DOHH2 (cell line): ENCODE measurements around the gene KIF26B.

Experiments used
- H3F3A ChIP-seq: fragments of 200-600 bp; sonication (generic), shearing (Covaris generic); 2 replicates; pipeline ENCODE4 v1.6.0; 2016; ENCODE audit warnings: antibody characterized with exemption, mild to moderate bottlenecking; ENCODE audit not compliant: control insufficient read depth, insufficient read depth
- H3K27ac ChIP-seq: fragments of 200-600 bp; sonication (generic); 2 replicates; pipeline ENCODE4 v1.5.1; 2014; ENCODE audit warnings: low read depth, mild to moderate bottlenecking, low read length, moderate library complexity
- H3K27me3 ChIP-seq: fragments of 200-600 bp; sonication (generic); 2 replicates; pipeline ENCODE4 v1.6.1; 2014; ENCODE audit warnings: mild to moderate bottlenecking, low read length, mixed read lengths; ENCODE audit not compliant: control insufficient read depth
- H3K36me3 ChIP-seq: fragments of 200-600 bp; sonication (generic); 2 replicates; pipeline ENCODE4 v1.6.1; 2014; ENCODE audit warnings: mild to moderate bottlenecking, low read length, moderate library complexity, mixed read lengths; ENCODE audit not compliant: control insufficient read depth
- H3K4me1 ChIP-seq: fragments of 200-600 bp; sonication (generic); 2 replicates; pipeline ENCODE4 v1.6.1; 2014; ENCODE audit warnings: mild to moderate bottlenecking, low read length, mixed read lengths; ENCODE audit not compliant: control insufficient read depth
- H3K4me2 ChIP-seq: fragments of 200-600 bp; sonication (generic); 2 replicates; pipeline ENCODE4 v1.6.0; 2014; ENCODE audit warnings: mild to moderate bottlenecking, low read length, moderate library complexity
- H3K4me3 ChIP-seq: fragments of 200-600 bp; sonication (generic); 2 replicates; pipeline ENCODE4 v1.5.1; 2014; ENCODE audit warnings: mild to moderate bottlenecking, low read length, mixed read lengths
- H3K79me2 ChIP-seq: fragments of 200-600 bp; sonication (generic); 2 replicates; pipeline ENCODE4 v1.6.1; 2014; ENCODE audit warnings: mild to moderate bottlenecking, low read length, mixed read lengths; ENCODE audit not compliant: control insufficient read depth
- H3K9me2 ChIP-seq: fragments of 200-600 bp; sonication (generic); replicated peaks from 2 replicates; pipeline ENCODE4 v1.6.1; 2014; ENCODE audit warnings: mild to moderate bottlenecking, low read length, mixed read lengths; ENCODE audit not compliant: control insufficient read depth
- H3K9me3 ChIP-seq: fragments of 200-600 bp; sonication (generic); 2 replicates; pipeline ENCODE4 v1.6.1; 2014; ENCODE audit warnings: antibody characterized with exemption, low read length, mixed read lengths; ENCODE audit not compliant: control insufficient read depth, insufficient read depth
- H4K20me1 ChIP-seq: fragments of 200-600 bp; sonication (generic); 2 replicates; pipeline ENCODE4 v1.6.0; 2014; ENCODE audit warnings: low read depth, mild to moderate bottlenecking, antibody characterized with exemption, low read length, moderate library complexity; ENCODE audit not compliant: control insufficient read depth, insufficient read depth
- EZH2phosphoT487 ChIP-seq: fragments of 200-600 bp; sonication (generic); IDR thresholded peaks from 2 replicates; pipeline ENCODE4 v1.6.1; 2017; ENCODE audit warnings: borderline replicate concordance, mild to moderate bottlenecking, antibody characterized with exemption, low read length, moderate library complexity, mixed read lengths
- TF ChIP-seq, protein P1 (sequence below): fragments of 200-600 bp; sonication (generic); IDR thresholded peaks from one replicate; pipeline ENCODE4 v1.5.1; 2014; ENCODE audit warnings: antibody characterized with exemption, mild to moderate bottlenecking, low read depth, low read length; ENCODE audit not compliant: poor library complexity, severe bottlenecking

Gene KIF26B

GRCh38 chr1:245207056-245207638, 52.4 kb downstream of the KIF26B start:
- Histone ChIP-seq H3K36me3 (no peaks in the 10 kb centered on the region), H4K20me1 (no peaks in the 10 kb centered on the region)
- TF ChIP-seq, protein P1, sequence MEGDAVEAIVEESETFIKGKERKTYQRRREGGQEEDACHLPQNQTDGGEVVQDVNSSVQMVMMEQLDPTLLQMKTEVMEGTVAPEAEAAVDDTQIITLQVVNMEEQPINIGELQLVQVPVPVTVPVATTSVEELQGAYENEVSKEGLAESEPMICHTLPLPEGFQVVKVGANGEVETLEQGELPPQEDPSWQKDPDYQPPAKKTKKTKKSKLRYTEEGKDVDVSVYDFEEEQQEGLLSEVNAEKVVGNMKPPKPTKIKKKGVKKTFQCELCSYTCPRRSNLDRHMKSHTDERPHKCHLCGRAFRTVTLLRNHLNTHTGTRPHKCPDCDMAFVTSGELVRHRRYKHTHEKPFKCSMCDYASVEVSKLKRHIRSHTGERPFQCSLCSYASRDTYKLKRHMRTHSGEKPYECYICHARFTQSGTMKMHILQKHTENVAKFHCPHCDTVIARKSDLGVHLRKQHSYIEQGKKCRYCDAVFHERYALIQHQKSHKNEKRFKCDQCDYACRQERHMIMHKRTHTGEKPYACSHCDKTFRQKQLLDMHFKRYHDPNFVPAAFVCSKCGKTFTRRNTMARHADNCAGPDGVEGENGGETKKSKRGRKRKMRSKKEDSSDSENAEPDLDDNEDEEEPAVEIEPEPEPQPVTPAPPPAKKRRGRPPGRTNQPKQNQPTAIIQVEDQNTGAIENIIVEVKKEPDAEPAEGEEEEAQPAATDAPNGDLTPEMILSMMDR: no peak
- no peak for TF ChIP-seq EZH2phosphoT487

GRCh38 chr1:245207801-245208200, 53.0 kb downstream of the KIF26B start:
- Histone ChIP-seq H3K9me2 (no peaks in the 10 kb centered on the region), H3K4me3 (no peak overlapping the region), H3K4me2 (no peak overlapping the region), H3K27me3 (no peaks in the 10 kb centered on the region), H3K9me3 (peaks cover 17% of the 10 kb centered on the region; the same call in 1 of the 2 replicates), H3F3A (no peaks in the 10 kb centered on the region), H3K27ac (no peak overlapping the region), H3K4me1 (no peaks in the 10 kb centered on the region), H3K36me3 (no peaks in the 10 kb centered on the region), H4K20me1 (no peaks in the 10 kb centered on the region), H3K79me2 (no peaks in the 10 kb centered on the region)
- TF ChIP-seq, protein P1: no peak
- TF ChIP-seq EZH2phosphoT487: no peak

More at GRCh38 chr1:245207056-245207638, 52.4 kb downstream of the KIF26B start:
- H3K4me3 ChIP-seq: no peak overlapping the region
- H3K9me2 ChIP-seq: no peaks in the 10 kb centered on the region
- H3K79me2 ChIP-seq: no peaks in the 10 kb centered on the region
- no peaks in the 10 kb centered on the region for H3K4me1 ChIP-seq
- no peaks in the 10 kb centered on the region for H3K27me3 ChIP-seq
- H3K4me2 ChIP-seq: no peak overlapping the region
- H3F3A ChIP-seq: no peaks in the 10 kb centered on the region
- peaks cover 17% of the 10 kb centered on the region; the same call in 1 of the 2 replicates for H3K9me3 ChIP-seq
- no peak overlapping the region for H3K27ac ChIP-seq

- Histone ChIP-seq H4K20me1 (no peaks in the 10 kb centered on the region), H3K4me3 (no peak overlapping the region), H3K27ac (no peak overlapping the region), H3K9me3 (peaks cover 17% of the 10 kb centered on the region; the same call in 1 of the 2 replicates), H3K27me3 (no peaks in the 10 kb centered on the region), H3K4me1 (no peaks in the 10 kb centered on the region), H3F3A (no peaks in the 10 kb centered on the region), H3K4me2 (no peak overlapping the region), H3K79me2 (no peaks in the 10 kb centered on the region), H3K9me2 (no peaks in the 10 kb centered on the region), H3K36me3 (no peaks in the 10 kb centered on the region)
- TF ChIP-seq EZH2phosphoT487: no peak
- TF ChIP-seq, protein P1: no peak
Observed at GRCh38 chr1:245209658-245210435, 55.1 kb downstream of the KIF26B start.
